Aorta (tissue), 5 donors: ENCODE results near the gene OPRD1. TPM values are rescaled to one million over a fixed set of nuclear protein-coding genes. Genes with fewer than 3 reads are reported as not detected.
"Not testable (repeated sequence)": the region's sequence is repeated elsewhere in the genome, so short reads cannot be mapped to it uniquely, and the experiment has no call there.

ENCODE experiments used
- ATAC-seq: fragments of 200-7000 bp; cut with Tn5 transposase; one replicate; pipeline ENCODE4 v1.9.1; 2022; ENCODE audit warnings: moderate library complexity; ENCODE audit not compliant: low FRiP score
- DNase-seq, 2 donors: peaks; one replicate each; pipeline ENCODE4 v3.0.0-alpha.2; 2020
- H3K27ac ChIP-seq, 2 donors: one replicate each; pipeline ENCODE4 v1.5.1; 2013; ENCODE audit warnings: low read length in 2 of 2, mild to moderate bottlenecking in 2 of 2, moderate library complexity in 2 of 2, control low read depth in 1 of 2, inconsistent platforms in 1 of 2, low read depth in 1 of 2
- H3K27me3 ChIP-seq, 2 donors: one replicate each; pipeline ENCODE4 v1.6.1; 2013; ENCODE audit warnings: control low read depth in 1 of 2, low read length in 1 of 2, mild to moderate bottlenecking in 1 of 2, moderate library complexity in 1 of 2; ENCODE audit not compliant: insufficient read depth in 2 of 2, control insufficient read depth in 1 of 2
- H3K36me3 ChIP-seq, 2 donors: one replicate each; pipeline ENCODE4 v1.6.1; 2013; ENCODE audit warnings: control low read depth in 1 of 2, low read length in 1 of 2, mild to moderate bottlenecking in 1 of 2; ENCODE audit not compliant: insufficient read depth in 2 of 2, control insufficient read depth in 1 of 2
- H3K4me1 ChIP-seq, 2 donors: one replicate each; pipeline ENCODE4 v1.6.1; 2013; ENCODE audit warnings: low read length in 2 of 2, control low read depth in 1 of 2, mild to moderate bottlenecking in 1 of 2, moderate library complexity in 1 of 2; ENCODE audit not compliant: insufficient read depth in 2 of 2, control insufficient read depth in 1 of 2
- H3K4me3 ChIP-seq, 2 donors: one replicate each; pipeline ENCODE4 v1.5.1; 2013; ENCODE audit warnings: low read length in 2 of 2, control low read depth in 1 of 2, mild to moderate bottlenecking in 1 of 2
- H3K9me3 ChIP-seq: one replicate; pipeline ENCODE4 v1.6.1; 2013; ENCODE audit warnings: mild to moderate bottlenecking, low read length; ENCODE audit not compliant: control insufficient read depth
- WGBS, 2 donors: extraction: QIAGEN DNeasy Blood & Tissue Kit; methylation state at CpG; one replicate each; pipeline ENCODE4 v1.1.7; 2013; 5-methylcytosine and 5-hydroxymethylcytosine counted together
- intact Hi-C, 2 donors: fragments of 100-400 bp; cut with DNase I; formaldehyde crosslinking; loops; one replicate each; pipeline versions ENCODE4 v1.14.2 to v1.15.0; 2022
- long read RNA-seq, 2 donors: library from polyadenylated mRNA; unstranded; transcript quantifications; one replicate each; pipeline ENCODE4 v2.0.0, GENCODE V29; 2020 to 2021
- polyA plus RNA-seq, 2 donors: library from polyadenylated mRNA; stranded (reverse); fragments of 200-250 nt; gene quantifications; one replicate each; pipeline ENCODE4 v1.2.3, GENCODE V29; 2013
- total RNA-seq, 2 donors: library from RNA; stranded (reverse); fragmentation: NEBNext Ultra II Directional; extraction: Animal tissue kit (Norgen Biotek cat#: 25700); gene quantifications; one replicate each; pipeline ENCODE4 v1.2.1, GENCODE V29; 2021
- donor health status: healthy with polysubstance abuse.
- donor health status: Bipolar disorder and iron deficiency.
- donor health status: DM: no; HTN: no; CAD: no.
- donor health status: DM: no; HTN: no; CAD: no.
- donor health status: DM: yes; HTN: yes; CAD: no.

The OPRD1 gene
- total RNA-seq (not detected), polyA plus RNA-seq (not detected)
- long read RNA-seq, donor 1, result 0 reads
- long read RNA-seq, donor 2, result 0 reads

DNA sequence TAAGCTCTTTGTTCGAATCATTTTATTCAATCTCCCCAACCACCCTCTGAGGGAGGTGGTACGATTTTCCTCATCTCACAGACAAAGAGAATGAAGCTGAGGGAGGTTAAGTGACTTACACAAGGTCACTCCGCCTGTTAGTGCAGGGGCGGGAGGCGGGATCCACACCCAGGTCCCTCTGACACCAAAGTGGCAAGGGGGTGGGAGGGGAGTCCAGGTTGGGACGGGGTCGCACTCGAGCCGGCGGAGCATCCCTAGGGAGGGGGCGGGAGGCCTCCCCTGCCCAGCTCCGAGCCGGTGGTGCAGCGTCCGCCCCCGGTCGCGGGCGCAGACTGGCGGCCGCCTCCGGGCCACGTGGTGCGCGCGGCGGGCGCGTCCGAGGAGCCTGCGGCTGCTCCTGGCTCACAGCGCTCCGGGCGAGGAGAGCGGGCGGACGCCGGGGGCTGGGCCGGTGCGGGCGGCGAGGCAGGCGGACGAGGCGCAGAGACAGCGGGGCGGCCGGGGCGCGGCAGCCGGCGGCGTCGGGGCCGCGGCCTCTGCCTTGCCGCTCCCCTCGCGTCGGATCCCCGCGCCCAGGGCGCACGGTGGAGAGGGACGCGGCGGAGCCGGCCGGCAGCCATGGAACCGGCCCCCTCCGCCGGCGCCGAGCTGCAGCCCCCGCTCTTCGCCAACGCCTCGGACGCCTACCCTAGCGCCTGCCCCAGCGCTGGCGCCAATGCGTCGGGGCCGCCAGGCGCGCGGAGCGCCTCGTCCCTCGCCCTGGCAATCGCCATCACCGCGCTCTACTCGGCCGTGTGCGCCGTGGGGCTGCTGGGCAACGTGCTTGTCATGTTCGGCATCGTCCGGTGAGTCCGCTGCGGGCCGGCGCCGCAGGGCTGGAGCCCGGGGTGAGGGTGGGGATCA is at the start of gene OPRD1:
Gene OPRD1, plus strand, starts transcription at position 405 of the 903 bp plus-strand sequence. Its CDS starts 214 bp downstream, at position 619.
- no peak within 1 kb of the TSS for H3K27ac ChIP-seq
- H3K4me3 ChIP-seq, result no peak within 1 kb of the TSS
- no peaks in the 10 kb centered on the region for H3K27me3 ChIP-seq
- no peaks in the 10 kb centered on the region for H3K9me3 ChIP-seq
- ATAC-seq (no peak), DNase-seq (no peak)
- H3K4me1 ChIP-seq, result no peaks in the 10 kb centered on the region
- WGBS, 2 donors, result 3% methylated on average over 83 to 108 of the region's 108 CpGs
- H3K36me3 ChIP-seq, result no peaks in the 10 kb centered on the region
- intact Hi-C loops, result no loop called here

DNA sequence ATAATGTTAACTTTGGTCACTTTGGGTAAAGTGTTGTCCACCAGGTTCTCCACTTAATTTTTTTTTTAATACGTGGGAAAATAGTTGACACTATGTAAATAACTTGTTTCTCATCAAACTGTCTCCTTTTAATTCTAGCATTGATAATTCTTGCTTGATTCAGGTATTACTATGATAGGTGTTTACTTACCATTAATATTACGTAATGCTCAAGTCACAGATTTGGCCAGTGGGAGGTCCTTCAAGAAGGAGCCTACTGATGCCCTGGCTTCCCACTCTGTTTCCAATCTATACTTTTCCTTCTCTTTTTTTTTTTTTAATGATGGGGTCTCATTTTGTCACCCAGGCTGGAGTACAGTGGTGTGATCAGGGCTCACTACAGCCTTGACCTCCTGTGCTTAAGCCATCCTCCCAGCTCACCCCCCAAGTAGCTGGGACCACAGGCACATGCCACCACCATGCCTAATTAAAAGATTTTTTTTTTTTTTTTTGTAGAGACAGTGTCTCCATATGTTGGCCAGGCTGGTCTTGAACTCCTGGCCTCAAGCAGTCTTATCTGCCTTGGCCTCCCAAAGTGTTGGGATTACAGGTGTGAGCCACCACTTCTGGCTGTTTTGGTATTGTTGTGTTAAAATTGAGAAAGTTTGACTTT is 45.3 kb upstream of the OPRD1 start:
- no peak overlapping the region for H3K4me3 ChIP-seq
- peaks cover 2 to 5% of the 10 kb centered on the region in 2 donors for H3K36me3 ChIP-seq
- H3K9me3 ChIP-seq, result no peaks in the 10 kb centered on the region

GRCh38 chr1:28770601-28771165 is 41.3 kb upstream of the OPRD1 start:
- H3K9me3 ChIP-seq, result no peaks in the 10 kb centered on the region
- H3K27ac ChIP-seq, result no peak overlapping the region
- ATAC-seq (no peak), DNase-seq (no peak)
- 85 to 89% methylated on average over 3 of the region's 3 CpGs for WGBS, 2 donors
- peaks cover 0 to 5% of the 10 kb centered on the region in 2 donors for H3K36me3 ChIP-seq
- no peak overlapping the region for H3K4me3 ChIP-seq
- intact Hi-C loops, result no loop called here
- no peaks in the 10 kb centered on the region for H3K27me3 ChIP-seq
- no peaks in the 10 kb centered on the region for H3K4me1 ChIP-seq

More for the DNA sequence above, 45.3 kb upstream of the OPRD1 start:
- WGBS, 2 donors, result 88 to 89% methylated on average over 2 of the region's 2 CpGs
- no peak for ATAC-seq
- H3K27ac ChIP-seq, result no peak overlapping the region
- DNase-seq, result no peak
- H3K27me3 ChIP-seq, result no peaks in the 10 kb centered on the region
- no peaks in the 10 kb centered on the region for H3K4me1 ChIP-seq
- intact Hi-C loops, result no loop called here

- H3K4me1 ChIP-seq, DNase-seq, H3K36me3 ChIP-seq, H3K27ac ChIP-seq, ATAC-seq, H3K27me3 ChIP-seq, H3K4me3 ChIP-seq, H3K9me3 ChIP-seq, intact Hi-C loops: not testable (repeated sequence)
- WGBS, 2 donors, result 93 to 96% methylated on average over 10 of the region's 10 CpGs
Observed at GRCh38 chr1:28771921-28772320, 40.0 kb upstream of the OPRD1 start.

GRCh38 chr1:28773105-28773504 is 38.9 kb upstream of the OPRD1 start:
- no peak overlapping the region for H3K27ac ChIP-seq
- DNase-seq, result no peak
- peaks cover 0 to 5% of the 10 kb centered on the region in 2 donors for H3K36me3 ChIP-seq
- H3K9me3 ChIP-seq, result no peaks in the 10 kb centered on the region
- no peak overlapping the region for H3K4me3 ChIP-seq
- H3K27me3 ChIP-seq, result no peaks in the 10 kb centered on the region
- intact Hi-C loops, result no loop called here
- no peaks in the 10 kb centered on the region for H3K4me1 ChIP-seq
- WGBS, 2 donors, result 89 to 91% methylated on average over 3 of the region's 3 CpGs
- ATAC-seq, result no peak

DNA sequence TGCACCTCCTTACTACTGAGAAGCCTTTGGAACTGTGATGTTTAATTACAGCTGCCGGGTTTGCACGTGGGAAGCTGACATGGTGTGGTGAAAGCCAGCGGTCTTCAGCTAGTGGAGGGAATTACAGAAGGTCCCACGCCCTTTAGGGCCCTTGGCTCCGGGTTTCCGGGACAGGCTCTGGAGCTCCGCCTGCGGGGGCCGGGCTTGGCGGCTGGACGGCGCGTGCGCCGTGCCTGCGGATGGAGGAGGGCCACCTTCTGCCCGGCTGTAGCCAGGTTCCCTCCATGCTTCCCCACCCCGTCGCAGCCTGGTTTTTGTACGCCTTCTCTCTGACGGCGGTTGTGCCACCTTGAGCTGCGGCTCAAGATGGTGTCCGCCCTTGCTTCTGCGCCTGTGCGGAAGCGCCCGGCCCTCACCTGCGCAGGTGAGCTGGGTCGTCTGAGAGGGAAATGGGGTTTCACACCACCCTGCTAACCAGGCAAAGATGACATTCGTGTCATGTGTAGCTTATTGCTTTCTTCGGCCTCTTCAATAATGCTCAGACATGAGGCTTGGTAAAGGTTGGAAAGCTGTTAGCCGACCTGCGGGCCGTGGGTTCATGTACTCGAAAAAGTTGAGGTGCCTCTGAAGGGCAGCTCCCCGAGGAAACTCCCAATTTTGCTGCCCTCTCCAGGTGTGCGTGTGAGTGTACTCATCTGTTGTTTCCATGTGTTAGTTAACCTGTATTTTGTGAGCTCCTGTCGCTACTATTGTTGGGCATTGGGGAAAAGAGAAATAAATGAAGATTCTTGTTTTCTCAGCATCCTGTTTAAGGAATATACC is 36.6 kb upstream of the OPRD1 start:
- WGBS, 2 donors, result 14 to 15% methylated on average over 39 of the region's 39 CpGs
- Histone ChIP-seq H3K4me3 (peak overlapping the region in 1 of 2 donors; percentile 2), H3K27ac (no peak overlapping the region), H3K27me3 (no peaks in the 10 kb centered on the region), H3K9me3 (no peaks in the 10 kb centered on the region), H3K4me1 (no peaks in the 10 kb centered on the region), H3K36me3 (peaks cover 0 to 3% of the 10 kb centered on the region in 2 donors)
- DNase-seq, result peak; percentile 88 to 90
- peak; percentile 91 for ATAC-seq
- intact Hi-C loops, result no loop called here

GRCh38 chr1:28776341-28776740 is 35.6 kb upstream of the OPRD1 start:
- DNase-seq (no peak), ATAC-seq (no peak)
- no peak overlapping the region for H3K4me3 ChIP-seq
- peaks cover 0 to under 1% of the 10 kb centered on the region in 2 donors for H3K36me3 ChIP-seq
- H3K4me1 ChIP-seq, result no peaks in the 10 kb centered on the region
- H3K9me3 ChIP-seq, result no peaks in the 10 kb centered on the region
- 97 to 98% methylated on average over 17 of the region's 17 CpGs for WGBS, 2 donors
- intact Hi-C loops, result no loop called here
- H3K27ac ChIP-seq, result no peak overlapping the region
- H3K27me3 ChIP-seq, result no peaks in the 10 kb centered on the region

GRCh38 chr1:28778021-28778420 is 33.9 kb upstream of the OPRD1 start:
- ATAC-seq, result no peak
- Histone ChIP-seq H3K9me3 (no peaks in the 10 kb centered on the region), H3K4me1 (no peaks in the 10 kb centered on the region), H3K27ac (no peak overlapping the region), H3K36me3 (no peaks in the 10 kb centered on the region), H3K27me3 (no peaks in the 10 kb centered on the region), H3K4me3 (no peak overlapping the region)
- intact Hi-C loops, result no loop called here
- WGBS, 2 donors, result 83 to 87% methylated on average over 2 of the region's 2 CpGs
- no peak for DNase-seq
